Effector CD8-positive, alpha-beta T cell (primary cell): Measurements from ENCODE around the gene RYR3.

ENCODE experiments used
- DNase-seq: peaks from one replicate; lab custom pipeline; 2025; lab: John Stamatoyannopoulos, UW

RYR3 gene

DNA sequence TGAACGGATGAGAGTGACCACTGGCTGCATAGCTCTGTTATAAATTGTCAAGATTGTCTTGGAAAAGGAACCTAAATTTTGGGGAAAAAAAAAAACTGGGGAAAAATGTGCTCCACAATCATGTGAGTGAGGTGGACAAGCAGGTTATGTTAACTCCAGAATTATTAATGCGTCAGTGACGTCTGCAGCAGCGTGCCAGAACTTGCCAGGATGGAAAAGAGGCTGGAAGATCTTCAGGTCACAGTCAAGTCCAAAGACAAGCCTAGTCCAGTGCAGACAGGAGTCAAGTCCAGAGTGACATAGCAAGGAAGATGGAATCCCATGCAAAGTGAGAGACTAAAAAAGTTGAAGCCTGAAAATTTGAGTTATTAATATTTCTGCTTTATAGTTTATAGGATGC, 140.6 kb downstream of the RYR3 start:
- no peak for DNase-seq

DNA sequence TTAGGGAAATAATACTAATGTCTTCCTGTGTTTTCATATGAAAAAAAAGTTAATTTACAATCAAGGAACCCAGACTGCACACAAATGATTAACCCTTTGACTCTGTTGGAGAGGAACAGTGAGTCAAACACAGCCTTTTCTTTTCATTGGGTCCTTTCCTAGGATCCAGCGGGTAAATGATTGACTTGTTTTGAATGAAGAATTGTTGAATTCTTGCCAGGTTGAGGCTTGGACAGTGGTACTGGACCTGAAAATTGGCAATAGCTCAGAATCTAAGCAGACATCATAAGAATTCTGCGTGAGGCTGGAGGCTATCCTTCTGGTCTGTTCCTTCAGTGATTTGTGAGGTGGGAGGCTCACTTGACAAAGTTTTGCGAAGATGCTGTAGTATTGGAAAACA, 143.0 kb downstream of the RYR3 start:
- no peak for DNase-seq

DNA sequence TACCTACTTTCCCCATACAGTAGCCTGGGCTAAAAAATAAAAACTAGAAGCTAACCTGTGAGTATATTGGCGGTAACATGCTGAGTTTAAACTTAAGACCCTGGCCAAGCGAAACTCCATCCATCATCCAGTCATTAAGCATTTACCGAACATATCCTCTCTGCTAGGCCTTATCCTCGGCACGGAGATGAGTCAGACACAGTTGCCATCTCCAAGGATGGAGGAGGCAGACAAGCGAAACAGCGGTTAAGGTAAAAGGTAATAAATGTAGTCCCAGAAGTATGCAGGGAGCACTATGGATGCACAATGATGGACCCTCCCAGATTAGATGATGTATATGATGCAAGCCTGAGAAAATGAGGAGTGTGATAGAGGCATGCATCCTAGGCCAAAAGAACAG, 143.6 kb downstream of the RYR3 start:
- no peak for DNase-seq

DNA sequence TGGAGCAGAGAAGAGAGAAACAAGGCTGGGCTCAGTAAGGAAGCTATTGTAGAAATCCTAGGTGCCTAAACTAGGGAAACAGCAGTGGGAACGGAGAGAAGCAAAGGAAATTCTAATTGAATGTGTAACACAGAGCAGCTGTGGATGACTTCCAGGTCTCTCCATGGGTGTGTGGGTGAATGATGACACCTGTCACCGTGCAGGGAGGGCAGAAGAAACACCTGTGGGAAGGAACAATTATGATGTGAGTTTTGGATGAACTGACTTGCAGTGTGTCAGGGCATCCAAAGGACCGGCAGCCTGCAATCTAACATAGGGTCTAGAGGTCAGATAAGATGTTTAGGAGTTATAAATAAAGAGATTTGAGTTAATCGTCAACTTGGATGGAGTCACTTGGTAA, 144.2 kb downstream of the RYR3 start:
- no peak for DNase-seq

DNA sequence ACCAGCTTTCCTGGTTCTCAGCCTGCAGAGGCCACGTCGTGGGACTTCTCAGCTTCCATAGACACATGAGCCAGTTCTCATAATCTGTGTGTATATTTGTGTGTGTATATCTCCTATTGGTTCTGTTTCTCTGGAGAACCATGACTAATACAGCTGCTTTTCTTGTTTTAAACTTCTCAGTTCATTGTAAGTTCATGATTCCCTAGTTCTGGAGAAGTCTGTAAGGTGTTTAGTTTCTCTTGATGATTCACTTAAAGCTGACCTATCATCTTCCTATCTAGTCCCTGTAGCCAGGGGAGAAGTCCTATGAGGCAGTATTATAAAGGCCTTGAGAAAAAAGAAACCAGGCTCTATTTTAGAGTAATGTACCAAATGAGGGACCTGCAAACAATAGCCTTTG, 147.7 kb downstream of the RYR3 start:
- no peak for DNase-seq

DNA sequence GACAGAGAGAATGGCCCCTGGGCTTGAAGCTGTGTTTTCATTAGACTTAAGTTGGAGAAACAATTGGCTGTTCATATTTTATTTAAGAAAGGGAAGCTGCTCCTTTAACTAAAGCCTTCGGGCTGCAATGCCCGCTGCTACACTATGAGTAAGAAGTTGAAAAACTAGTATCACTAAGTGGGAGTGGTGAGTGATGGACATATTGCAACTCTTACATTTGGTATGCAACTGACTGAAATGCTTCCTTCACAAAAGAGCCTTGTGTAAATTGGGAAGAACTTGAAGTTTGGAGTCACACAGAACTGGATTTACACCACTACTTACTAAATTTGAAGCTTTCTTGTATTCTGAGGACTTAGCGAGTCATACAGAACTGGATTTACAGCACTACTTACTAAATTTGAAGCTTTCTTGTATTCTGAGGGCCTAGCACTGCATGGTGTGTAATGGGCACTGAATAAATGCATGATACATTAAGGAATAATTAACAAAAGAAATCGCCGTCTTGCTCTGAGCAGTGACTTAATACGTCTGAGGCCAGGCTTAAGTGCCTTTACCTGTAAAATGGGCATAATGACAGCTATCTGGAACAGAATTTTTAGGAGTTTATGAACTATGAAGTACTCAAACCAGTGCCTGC, 149.5 kb downstream of the RYR3 start:
- DNase-seq, result no peak

DNA sequence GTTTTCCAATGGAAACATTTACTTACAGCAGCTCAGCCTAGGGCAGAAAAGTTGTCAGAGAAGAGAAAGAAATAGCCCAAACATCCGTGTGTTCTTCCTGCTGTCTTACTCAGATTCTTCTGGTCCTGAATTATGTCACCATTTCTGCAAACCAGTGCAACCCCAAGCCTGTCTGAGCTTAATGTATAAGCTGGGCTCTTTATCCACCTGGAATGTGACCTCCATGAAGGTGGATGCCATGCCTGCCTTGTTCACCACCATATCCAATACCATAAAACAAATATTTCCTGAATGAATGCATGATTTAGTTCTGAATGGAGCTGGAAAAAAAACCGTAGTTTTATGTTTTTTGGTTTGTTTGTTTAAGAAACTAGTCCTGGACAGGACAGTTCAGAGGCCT, 150.9 kb downstream of the RYR3 start:
- no peak for DNase-seq

DNA sequence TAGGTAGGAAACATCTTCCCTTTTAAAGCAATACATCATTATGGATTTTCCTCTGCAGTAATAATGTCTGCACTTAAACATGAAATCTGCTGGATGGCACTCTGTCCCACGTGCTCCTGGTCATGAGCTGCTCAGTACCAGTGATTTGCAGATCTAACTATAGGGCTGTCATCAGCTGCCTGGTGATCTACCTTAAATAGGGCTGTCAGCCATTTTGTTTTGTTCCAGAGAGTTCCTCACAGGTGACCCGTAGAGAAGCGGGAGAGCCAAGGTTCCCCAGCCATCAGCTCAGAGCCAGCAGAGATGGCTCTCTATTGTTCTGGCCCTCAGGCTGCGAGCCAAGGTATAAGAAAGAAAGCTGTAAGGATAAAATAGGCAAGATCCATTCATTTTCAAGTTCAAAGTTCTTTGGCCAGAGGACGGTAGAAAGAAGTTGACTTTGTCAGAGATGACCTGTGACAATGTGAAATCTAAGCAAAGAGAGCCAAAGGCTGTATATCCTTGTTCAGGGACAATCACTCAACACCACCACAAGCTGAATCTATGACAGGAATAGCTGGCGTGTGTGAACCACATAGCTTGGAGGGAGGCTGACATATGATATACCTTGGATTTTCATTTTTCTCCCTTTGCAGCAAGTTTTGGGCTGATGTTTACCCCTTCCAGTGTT, 156.5 kb downstream of the RYR3 start:
- no peak for DNase-seq

DNA sequence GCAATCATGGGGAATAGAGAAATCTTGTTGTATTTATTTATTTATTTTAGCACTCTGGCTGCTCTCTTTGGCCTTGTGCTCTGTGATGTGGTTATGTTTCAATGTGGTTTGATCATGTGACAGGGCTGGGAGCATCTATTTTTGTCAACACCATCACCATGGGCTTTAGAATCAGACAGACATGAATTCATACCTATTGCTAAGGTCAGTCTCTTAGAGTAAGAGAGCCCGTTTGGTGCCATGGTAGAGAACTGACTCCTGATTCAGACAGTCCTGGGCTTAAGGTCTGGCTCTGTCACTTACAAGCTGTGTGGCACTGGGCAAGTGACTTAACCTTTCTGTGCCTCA, 157.0 kb downstream of the RYR3 start:
- no peak for DNase-seq

DNA sequence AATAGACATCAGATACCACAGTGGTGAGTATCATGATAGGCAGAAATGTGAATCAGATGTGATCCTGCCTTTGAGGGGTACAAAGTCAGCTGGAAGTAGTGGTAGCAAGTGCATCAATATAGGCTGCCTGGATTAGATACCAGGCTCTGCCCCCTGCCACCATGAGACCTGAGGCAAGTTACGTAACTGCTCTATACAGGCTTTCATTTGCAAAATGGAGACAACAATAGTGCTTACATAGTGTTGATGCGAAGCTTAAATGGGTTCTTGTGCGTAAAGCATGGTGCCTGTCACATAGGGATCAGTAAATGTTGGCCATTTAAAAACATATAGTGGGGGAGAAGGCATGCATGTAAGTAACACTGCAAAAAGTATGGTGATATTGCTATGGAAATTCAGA, 158.0 kb downstream of the RYR3 start:
- no peak for DNase-seq

DNA sequence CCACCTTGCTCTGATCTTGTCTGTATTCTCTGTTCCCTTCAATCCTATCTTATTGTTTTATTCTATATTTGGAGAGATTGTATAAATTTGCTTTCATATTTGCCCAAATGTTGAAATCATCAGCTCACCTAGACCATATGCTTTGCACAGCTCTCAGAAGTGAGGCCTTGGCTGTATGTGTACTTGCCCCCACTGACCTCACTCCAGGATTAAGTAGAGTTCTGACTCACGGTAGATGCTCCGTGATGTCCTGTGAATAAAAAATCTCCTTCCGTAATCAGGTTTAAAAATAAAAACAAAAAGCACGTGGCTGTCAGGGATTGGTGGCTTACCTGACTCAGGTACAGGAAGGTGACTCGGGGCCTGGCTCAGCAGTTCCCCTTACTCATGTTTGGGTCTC, 162.2 kb downstream of the RYR3 start:
- DNase-seq, result no peak

DNA sequence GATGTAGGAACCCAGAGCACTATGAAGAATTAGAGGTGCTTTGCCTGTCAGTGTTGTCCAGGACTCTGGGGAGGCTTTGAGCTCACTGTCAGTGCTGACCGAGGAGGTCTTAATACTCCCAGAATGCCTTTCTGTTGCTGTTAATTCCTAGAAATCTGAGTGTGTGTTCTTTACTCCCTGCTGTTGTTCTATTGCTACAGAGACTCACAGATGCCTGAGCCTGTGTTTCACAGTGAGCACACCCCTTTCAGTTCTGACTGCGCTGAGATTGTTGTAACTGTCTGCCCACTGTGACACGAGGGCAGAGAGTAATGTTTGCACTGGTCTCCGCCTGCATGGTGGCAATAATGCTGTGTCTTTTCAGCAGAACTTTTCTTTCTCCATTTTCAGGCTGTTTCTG, 162.9 kb downstream of the RYR3 start:
- DNase-seq, result no peak

DNA sequence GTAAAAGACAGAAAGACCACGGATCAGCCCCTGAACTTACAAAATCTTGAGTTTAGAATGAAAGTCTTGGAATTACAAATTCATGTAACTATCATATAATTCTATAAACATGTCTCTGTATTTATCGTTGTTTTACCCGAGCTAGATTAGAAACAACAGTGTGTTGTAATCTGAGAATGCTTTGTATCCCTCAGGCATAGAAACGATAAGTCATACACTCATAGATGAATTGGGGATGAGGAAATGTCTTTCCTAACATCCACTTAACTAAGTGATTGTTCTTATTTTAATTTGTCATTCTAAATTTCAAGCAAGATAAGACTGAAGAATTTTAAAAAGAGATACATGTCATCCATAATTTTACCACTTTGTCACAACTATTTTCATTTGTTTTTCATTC, 165.3 kb downstream of the RYR3 start:
- DNase-seq, result no peak

DNA sequence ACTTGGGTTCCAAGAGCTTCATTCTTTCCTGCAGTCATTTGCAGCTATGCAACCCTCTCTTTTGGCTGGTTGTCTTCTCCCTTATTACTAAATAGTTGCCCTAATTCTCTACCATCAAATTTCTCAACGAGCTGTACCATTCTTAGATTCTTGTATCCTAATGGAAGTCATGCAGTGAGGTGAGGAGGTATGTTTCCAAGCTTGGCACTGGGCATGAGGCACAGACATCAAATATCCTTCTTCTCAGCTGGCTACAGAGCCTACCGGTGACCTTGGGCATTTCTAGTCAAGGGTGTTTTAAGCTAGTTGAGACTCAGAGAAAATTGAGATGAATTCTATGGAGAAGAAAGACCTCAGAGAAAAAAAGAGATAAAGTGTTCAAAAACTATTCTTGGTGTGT, 166.1 kb downstream of the RYR3 start:
- no peak for DNase-seq

DNA sequence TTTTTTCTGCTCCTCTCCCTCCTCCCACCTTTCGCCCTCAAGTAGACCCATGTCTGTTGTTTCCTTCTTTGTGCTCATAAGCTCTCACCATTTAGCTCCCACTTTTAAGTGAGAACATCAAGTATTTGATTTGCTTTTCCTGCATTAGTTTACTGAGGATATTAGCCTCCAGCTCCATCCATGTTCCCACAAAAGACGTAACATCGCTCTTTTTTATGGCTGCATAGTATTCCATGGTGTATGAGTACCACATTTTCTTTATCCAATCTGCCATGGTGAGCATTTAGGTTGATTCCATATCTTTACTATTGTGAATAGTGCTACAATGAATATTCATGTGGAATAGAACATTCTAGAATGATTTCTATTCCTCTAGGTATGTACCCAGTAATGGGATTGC, 178.6 kb downstream of the RYR3 start:
- no peak for DNase-seq

DNA sequence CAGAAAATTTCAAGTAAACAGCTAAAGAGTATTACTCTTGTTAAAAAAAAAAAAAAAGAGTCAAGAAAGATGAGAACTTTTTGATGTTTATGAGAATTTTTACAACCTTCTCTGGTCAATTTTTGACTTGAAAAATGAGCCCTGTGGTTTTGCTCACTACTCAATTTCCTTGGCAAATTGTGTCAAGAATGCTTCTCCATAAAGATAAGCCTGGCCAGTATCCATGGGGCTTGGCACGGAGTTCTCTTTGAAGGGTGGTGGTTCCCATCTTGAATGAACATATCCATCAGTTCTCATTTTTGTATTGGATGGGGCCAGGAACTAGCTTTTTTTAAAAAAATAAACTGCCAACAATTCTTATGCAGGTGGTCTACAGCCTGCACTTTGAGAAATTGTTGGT, 179.9 kb downstream of the RYR3 start:
- DNase-seq, result no peak

DNA sequence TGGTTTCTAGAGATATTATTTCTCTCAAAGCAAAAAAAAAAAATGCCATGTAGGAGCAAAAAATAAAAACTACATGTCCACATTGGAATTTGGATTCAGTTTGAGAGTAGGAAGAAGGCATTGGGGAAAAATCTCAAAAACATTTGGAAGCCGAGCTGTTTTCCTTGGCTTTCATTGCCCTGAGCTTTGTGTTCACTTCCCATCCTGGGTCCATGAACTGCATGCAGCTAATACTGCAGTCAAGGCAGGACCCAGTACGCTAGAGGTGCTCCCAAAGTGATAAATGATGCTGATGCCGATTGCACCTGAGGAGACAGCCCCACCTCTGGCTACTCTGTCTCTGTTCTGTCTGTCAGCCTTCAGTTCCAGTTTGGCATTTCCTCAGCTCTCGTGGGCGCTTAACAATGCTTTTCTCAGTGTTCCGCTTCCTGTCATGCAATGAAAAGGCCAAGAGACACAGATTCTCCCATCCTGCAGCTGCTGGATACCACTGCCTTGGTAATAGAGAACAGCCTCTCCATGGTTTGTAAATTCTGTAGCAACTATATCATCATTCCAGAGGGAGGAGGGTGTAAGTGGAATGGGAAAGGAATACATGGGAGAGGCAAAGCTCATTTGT, 181.8 kb downstream of the RYR3 start:
- no peak for DNase-seq

DNA sequence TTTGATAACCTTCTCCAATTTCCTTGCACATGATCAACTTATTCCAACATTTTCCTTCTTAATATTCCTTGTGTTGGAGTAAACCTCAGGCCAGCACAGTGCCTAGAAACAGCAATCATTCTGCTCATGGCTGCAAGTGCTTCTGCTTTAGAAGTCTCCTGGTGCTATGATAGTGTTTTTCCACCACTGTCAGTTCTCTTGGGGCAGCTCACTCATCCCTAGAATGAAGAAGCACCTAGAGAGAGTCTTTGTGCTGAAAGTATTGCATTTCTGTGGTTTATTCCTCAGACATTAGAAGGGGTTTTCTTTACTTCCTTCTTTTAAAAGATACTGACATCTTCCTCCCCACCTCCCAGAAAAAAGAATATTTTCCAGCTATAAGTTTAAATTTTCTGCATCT, 183.5 kb downstream of the RYR3 start:
- DNase-seq, result no peak

DNA sequence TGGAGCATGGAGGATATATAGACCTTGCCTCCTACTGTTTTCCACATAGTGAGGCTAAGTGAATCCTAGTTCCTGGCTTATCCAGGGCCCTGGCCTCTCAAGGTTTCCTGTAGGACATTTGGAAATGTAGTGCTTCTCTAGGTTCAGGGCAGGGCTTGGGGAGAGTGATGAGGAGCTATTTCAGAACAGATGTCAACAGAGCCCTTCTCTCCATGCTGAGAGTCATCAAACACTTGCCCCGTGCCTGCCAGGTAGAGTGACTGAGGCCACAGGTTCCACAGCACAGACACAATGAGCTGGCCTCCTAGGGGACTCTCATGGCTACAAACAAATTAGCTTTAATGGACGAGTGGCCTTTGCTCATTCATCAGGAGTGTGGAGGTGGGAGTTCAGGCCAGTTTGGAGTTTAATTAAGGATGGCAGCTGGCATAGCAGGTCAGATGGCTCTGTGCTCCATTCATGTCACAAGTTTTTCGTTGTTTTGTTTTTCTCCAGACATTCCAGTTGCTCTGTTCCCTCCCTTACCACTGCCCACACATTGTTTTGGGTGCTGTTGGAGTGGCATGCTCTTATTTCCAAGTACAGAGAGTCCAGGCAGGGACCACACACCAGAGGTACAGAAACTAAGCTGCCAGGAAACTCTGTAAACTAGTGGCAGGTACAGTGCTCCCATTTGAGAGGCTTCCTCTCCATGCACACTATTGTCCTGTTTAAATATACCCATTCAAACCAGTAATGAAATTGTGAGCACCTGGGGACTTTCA, 189.8 kb downstream of the RYR3 start:
- DNase-seq, result no peak

DNA sequence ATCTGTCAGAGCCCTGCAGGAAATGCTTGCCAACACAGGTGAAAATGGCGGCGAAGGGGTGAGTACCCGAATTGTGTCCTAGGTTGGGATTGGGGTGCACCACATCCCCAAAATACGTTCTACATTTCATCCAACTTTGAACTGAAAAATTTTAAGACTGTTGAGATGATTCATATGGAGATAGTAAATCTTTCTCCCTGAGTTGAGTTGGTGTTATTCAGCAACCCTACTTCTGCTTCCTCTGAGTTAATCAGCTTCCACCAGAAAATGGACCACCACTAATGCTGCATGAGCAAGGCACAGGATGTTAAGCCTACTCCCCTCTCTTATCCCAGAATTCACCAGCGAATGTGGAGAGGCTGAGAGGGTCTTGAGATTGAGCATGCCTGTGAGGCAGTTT, 192.9 kb downstream of the RYR3 start:
- DNase-seq, result no peak

DNA sequence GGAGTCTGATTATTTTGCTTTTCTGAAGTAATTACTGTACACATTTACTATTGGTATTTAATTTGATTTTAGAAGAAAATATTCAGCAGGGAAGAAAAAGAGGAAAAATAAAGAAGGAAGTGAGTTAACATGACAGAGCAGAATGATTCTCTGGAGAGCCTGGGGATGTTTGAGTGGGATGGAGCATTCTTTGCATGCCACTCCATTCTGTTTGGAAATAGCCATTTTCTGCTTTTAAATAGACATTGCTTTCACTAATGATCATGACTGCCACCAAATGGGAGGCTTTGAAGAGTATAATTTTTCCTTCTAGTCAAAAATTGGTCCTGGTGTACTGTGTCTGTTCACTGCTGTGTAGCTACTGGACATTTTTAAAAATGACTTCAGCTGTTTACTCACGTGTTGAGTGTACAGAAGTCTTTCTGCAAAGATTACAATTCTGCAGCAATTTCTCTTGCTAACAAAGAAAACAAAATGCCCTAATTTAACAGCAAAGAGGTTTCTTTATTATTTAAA, 196.1 kb downstream of the RYR3 start:
- no peak for DNase-seq

DNA sequence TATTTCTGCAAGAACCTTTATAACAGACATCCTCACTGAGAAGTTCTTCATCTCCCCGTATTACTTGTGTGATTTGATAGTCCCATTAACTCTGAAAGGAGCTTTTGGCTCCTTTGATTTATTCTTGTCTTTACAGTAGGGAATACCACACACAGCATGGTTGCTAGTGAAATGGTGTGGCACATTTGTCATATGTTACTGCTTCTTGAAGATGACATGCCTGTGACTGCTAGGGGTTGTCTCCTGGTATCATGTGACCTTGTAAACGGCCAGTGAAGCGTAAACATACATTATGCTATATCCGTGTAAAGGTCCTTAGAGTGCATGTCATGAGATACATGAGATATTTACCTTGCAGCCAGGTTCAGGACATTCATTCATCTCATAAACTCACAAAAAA, 197.9 kb downstream of the RYR3 start:
- no peak for DNase-seq

DNA sequence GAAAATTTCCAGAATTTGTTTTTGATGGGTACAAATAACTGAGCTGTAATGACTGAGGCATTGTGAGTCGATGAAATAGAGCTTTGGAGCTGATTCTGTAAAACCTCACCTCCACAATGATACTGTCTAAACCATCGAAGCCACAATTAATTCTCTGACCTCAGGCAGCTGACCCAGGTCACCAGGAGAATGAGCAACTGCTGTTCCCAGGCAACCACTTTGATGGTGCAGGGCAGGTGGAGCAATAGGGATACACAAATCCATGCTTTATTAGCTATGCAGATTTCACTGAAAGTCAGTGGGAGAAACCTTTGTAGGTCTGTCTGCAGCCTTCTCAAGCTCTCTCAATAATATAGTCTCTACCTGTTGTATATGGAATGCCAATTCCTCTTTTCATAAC, 204.4 kb downstream of the RYR3 start:
- DNase-seq, result no peak
